HG03060 (cell line): ENCODE data around the gene MATN4.

Source experiments
- ATAC-seq: cut with Tn5 transposase; IDR thresholded peaks from one replicate; pipeline ENCODE4 v1.9.1; 2021; ENCODE audit warnings: low read depth, moderate number of reproducible peaks; ENCODE audit not compliant: unreplicated experiment

MATN4 gene

DNA sequence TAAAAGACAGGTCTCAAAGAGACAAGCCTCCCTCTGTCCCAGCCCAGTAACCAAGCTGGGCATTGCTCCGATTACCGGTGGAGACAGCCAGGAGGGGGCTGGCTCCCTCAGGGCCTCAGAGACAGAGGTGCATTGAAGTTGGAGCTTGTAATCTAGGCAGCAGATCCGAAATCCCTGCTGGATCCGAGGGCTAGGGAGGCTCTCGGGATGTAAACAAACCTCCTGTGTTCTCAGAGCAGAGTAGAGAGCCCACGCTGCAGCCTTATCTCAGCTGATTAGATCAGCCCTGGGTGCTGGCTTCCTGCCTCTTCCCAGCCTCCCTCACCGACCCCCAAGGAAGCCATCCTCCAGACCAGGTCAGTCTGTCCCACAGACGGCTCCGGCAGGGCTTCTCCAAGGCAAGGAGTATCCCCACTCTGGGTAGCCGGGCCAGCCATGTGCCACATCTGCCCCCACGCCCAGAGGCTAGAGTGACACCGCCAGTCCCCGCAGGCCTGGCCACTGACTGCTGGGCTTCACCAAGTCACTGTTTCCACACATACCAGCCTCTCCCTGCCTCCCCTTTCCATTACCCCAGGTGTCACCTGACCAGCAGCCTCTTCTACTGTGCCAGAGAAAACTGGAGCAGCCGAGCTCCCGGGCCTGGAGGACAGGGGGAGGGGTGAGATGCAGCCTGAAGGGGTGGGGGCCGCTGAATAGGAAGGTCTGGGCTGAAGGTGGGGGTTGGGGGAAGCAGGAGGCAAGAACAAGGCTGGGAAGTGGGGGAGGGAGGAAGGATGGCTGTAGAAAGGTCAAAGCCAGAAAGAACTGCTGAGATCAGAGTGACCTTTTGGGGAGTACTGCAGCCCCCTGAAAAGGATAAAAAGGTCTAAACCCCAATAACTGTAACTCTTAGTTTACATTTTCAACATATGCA, 34.1 kb upstream of the MATN4 start:
- ATAC-seq: no peak

DNA sequence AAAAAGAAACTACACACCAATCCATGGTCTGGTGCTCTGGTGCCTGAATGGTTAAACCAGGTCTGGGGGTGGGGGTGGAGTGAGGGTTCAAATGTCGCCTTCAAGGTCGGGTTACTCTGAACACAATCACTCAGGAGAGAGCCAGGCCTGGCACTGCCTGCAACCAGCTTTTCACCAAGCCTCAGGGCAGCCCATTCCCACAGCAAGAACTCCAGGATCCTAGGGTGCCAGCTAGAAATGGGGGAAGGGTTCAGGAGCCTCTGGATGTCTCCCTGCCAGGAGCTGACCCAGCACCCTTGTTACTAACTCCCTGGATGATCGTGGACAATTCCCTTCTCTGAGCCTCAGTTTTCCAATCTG, 33.5 kb upstream of the MATN4 start:
- no peak for ATAC-seq

DNA sequence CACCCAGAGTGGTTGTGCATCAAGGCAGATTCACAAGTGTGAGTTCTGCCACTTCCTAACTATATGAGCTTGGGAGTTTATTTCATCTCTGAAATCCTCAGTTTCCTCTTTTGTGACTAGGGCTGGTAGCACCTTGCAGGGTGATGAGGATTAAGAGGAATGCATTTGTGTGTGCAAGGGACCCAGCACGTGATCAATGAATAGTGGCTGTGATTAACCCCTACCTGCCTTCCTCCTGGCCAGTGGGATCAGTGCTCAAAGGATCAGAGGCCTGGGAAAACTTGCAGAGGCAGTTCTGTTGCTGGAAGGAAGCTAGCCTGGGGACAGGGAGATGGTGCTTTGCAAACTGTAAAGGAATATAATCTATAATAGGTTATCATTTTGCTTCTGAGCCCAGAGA, 32.9 kb upstream of the MATN4 start:
- ATAC-seq: no peak

DNA sequence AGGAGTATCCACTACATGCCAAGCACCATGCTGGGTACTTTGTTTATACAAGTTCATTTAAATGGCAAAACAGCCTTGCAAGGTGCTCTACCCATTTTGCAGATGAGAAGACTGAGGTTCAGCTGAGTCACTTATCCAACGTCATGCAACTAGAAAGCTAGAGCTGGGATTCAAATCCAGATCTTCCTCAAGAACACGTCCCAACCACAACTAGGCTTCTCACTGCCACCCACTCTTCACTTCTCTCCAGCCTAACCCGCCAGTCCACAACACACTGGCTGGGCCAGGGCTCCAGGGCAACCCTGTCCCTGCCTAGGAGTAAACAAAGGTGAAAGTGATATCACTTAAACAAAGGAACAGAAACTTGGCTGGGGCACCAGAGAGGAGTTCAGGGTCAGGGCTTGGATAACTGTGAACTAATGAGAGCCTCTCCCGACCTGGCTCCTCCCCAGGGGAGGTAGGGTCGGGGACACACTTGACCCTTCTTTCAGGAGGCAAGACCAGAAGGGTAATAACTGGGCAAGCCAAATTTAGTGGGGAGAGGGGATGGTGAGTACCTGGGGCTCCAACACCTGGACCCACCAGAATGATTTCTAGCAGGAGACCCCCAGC, 32.2 kb upstream of the MATN4 start:
- ATAC-seq: no peak

DNA sequence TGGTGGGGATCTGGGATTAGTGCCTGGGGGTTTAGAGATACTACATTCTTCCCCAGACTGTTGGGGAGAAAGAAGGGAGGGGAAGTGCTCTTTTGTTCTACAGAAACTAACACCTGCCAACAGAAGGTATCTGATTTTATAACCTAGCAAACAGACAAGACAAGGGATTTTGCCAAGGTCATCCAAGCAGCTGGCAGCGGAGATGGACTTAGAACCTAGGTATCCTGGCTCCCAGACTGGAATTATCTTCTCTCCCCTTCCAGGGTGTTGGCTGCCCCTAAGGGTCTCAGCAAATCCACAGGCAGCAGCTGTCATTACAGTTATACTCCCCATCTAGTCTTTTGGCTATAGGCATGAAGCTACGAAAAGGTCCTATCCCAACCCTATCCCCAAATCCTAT, 31.7 kb upstream of the MATN4 start:
- no peak for ATAC-seq

DNA sequence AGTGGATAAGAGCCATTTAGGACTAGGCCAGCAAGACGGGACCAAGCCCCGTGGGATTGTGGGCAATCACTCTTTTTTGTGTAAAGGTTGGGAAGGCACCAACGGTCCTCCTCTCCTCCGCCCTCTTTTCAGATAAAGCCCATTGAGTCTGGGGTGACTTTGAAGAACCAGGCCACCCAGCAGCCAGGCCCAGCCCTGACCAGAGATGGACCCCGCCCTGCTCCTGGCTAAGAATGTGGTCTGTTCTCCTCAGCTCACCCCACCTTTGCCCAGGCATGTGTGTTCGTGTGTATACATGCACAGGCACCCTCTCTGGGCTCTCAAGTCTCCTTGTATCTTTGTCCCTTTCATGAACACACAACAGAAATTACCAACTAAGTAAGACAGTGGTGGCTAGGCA, 31.0 kb upstream of the MATN4 start:
- ATAC-seq: no peak

DNA sequence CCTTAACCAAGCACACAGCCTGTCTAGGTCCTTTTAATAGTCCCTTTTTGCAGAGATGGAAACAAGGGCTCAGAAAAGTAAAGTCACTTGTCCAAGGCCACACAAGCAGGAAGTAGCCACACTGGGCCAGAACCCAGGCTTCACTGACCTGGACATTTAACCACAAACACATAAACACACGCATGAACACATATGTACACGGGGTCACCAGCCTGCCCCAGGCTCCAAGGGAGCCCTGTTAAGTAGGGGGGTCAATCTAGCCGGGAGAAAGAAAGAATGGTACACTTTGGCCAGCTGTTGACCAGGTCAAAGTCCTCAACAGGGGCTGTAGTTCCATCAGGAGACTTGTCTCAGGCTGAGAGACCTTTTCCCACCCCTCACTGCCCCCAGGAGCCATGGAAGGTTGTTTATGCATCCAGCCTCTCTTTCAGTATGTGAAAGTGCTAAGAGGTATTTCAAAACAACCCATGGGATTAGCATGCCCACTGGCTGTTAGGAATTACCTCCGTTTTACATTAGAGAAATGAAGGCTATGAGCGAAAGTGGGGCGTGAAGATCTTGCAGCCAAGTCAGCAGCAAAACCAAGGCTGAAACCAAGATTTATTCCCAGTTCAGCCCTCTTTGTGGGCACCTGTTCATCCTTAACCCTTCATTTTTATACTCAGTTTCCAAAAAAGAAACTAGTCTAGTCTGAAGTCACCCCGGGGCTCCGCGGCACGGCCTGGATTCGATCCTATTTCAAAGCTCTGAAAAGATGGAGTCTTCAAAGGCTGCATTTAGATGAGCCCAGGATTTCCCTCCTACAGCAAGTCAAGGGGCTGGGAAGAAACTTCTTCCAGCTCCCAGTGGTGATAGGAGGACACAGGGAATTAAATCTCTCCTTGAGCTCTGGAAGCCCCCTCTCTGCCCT, 30.3 kb upstream of the MATN4 start:
- no peak for ATAC-seq

DNA sequence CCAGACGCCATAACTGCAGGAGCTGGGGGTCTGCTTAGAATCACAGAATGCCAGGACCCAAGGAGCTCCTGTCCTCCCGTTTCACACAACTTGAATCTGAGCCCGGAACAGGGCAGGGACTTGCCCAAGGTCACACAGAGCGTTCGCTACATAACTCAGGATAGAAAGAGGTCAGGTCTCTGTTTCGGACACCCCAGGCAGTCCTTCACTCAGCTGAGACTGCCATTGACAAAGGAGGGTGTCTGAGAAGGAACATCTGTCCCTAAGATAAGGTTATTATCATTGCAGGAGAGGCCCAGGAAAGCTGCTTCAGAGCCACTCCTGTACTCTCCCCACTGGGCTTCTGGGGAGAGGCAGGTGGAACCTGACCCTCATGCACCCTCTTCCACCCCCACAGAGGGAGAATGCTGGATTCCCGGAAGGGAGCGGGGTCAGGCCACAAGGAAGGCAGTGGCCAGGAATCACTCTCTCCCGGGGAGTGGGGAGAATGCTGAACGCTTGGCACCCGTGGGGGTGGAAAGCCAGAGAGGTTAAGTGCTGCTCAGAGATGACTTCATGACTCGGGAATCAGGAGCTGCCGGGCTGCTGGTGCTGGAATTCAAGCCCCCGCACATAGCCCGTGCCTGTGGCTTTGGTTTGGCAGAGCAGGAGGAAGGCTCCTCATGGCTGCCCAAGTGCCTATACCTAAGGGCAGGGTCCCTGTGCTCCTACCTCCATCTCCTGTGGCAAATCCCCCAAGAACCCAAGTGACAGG, 29.4 kb upstream of the MATN4 start:
- ATAC-seq: no peak

DNA sequence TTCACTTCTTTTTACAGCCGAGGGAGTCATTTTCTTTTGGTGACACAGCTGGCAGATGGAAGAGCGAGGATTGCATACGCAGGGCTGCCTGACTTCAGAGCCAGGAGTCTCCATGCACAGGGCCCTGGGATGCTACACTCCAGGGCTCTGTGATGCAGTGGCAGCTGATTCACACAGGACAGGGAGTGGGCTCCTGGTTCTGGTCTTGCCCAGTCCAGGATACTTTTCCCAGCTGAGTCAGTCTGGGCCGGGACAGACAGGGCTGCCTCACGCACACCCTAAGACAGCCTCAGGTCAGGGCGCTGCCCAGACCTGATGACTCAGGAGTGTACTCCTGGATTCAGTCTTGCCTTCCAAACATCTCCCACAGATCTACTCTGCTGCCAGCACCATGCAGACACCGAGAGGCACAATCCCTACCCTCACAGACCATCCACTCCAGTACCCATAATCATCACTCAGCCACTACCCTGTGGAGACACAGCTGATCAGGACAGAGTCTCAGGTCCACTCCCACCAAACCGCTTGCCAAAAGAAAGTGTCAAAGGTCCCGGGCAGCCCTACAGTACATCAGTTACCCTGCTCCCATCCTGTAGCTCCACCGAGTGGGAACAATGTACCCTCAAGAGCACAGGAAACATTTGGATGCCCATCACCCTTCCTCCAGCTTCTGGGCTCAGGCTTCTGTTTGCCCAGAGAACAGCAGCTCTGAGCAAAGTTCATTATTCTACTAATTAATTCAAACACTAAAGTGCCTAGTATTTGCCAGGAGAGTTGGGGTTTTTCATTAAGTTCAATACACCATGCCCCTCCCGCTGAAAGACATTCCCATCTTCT, 28.6 kb upstream of the MATN4 start:
- ATAC-seq: no peak

DNA sequence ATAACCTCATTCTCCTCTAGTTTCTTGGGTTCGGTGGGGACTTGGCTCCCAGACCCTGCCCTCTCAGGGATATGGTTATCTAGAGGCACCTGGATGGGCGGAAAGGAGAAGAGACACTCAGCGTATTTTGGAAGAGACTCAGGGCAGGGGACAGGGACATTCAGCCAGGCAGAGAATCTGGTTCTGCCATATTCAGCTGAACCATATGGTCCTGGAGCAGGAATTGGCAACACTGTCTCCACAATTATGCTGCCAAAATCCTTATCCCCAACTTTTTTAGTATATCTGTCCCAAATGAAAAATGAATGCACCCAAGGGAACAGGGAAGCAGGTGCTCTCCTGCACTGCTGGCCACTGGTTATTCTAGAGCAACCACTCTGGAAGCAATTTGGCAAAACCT, 22.4 kb upstream of the MATN4 start:
- no peak for ATAC-seq

DNA sequence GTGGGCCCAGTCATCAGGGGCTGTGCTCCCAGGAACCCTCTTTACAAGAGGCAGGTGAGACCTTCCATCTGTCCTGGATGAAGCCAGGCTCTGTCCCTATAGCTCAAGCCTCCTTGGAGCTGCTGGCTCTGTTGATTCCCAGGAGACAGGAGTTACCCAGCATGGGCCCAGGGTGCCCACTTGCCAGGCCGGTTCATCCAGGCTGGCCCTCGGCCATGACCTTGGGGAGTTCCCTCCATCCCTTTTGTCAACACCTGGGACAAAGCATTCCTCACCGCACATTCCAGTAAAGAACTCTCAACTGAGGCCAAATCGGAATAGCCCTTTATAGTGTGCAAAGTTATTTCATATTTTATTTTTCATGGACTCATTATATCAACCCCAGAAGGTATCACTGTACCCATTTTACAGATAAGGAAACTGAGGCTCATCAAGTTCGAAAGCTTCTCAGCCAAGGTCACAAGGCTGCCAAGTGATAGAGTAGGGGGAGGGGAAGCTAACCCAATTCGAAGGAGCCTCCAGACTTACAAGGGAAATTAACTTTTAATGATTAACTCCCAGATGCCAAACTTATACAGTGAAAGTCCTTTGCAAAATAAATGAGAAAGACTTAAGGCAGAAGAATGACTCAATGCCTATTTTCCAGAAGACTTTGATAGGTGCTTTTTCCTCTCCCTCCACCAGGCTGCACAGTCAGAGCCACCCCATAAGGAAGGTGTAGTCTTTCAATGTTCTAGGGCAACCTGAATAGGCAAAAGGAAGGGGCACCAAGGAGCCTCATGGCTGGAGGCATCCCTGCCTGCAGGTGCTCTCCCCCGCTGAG, 21.6 kb upstream of the MATN4 start:
- ATAC-seq: no peak

DNA sequence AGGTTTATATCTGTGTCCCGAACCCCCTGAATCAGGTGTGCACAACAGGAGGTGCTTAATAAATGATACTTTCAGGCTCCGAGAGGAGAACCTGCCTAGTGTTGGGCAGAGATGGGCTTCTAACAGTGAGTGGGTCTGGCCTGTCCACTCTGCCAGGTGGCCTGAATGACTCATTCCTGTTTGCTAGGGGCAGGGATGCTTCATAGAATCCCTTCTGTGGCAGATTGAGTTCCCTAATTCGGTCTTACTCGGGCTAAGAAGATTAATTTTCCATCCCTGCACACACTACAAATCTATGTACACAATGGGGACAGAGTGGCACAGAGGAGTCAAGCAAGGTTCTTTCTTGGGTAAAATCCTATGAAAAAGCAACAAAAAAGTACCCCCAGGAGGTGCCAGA, 20.4 kb upstream of the MATN4 start:
- no peak for ATAC-seq

DNA sequence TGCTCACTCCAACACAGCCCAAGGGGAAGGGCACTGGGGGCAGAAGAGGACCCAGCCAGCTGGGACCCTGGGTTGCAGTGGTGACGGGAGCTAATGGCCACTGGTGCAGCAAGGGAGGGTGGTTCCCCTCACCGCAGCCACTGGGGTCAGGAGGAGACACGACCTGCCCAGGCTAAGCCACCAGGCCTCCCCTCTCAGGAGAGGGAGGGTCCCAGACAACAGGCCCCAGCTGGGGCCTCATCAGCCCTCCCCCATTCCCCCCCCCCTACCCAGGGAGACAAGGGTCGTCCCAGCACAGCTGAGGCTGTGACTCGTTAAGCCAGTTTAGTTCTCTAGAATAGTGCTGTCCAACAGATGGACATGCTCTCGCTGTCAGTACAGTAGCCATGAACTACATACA, 17.3 kb upstream of the MATN4 start:
- ATAC-seq: no peak

DNA sequence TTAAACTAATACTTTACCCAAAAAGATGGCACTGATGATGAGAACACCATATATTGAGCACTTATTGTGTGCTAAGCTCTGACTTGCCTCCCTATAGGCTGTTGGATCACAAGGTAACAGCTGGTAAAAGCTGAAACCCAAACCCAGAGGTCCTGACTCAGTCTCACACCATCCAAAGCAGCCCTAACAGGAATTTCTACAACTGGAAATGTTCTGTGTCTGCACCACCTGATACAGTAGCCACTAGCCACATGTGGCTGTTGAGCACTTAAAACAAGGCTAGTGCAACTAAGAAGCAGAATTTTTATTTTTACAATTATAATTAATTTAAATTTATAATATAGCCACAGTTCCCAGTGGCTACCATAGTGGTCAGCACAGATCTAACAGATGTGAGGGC, 15.6 kb upstream of the MATN4 start:
- no peak for ATAC-seq

DNA sequence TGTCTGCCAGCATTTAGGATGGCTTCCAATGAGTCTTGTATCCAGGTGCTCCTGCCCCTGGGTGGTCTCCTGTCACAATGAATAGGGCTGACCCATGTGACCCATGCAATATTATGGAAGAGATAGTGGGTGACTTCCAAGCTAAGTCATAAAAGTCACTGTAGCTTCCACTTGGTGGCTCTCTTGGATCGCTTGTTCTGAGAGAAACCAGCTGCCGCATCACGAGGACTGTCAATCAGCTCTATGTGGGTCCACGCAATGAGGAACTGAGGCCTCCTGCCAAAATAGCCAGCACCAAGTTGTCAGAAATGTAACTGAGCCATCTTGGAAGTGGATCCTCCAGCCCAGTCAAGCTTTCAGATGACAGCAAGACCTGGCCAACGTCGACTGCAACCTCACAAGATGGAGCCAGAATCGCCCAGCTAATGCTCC, 14.9 kb upstream of the MATN4 start:
- ATAC-seq: no peak

DNA sequence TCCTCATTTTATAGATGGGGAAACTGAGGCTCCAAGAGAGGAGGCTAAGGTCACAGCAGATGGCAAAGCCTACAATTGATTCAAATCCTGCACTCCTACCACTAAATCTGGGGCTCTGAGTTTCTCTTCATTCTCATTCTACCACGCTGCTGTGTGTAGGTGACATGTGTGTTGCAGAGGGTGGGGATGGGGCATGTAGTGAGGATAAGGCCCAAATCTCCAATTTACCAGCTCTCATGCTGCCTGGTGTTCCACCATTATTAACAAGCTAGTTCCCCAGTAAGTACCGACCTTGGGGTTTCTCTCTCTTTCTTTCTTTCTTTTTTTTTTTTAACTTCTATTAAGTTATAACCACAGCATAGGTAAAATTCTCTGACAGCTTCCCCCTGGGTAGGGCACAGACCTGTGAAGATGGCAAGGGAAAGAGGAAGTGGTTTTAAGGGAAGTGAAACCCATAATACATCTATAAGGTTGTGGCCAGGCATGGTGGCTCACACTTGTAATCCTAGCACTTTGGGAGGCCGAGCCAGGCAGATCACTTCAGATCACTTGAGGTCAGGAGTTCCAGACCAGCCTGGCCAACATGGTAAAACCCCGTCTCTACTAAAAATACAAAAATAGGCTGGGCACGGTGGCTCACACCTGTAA, 13.0 kb upstream of the MATN4 start:
- no peak for ATAC-seq

DNA sequence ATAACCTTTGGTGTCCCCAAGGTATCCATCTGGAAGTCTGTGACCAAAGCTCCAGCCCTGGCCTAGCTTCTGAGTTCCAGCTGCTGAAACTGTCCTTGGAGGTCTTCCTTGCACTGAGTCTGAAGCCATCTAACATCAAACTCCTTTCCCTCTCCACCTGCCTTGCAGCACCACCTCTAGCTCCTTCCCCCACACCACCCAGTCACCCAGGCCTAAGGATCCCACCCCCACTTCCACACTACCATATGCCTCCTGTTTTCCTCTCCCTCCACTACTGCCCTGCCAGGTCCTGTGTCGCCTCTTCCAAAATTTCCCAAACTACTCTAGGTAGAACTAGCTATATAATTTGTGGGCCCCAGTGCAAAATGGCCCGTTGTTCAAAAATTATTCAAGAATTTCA, 10.8 kb upstream of the MATN4 start:
- ATAC-seq: no peak

DNA sequence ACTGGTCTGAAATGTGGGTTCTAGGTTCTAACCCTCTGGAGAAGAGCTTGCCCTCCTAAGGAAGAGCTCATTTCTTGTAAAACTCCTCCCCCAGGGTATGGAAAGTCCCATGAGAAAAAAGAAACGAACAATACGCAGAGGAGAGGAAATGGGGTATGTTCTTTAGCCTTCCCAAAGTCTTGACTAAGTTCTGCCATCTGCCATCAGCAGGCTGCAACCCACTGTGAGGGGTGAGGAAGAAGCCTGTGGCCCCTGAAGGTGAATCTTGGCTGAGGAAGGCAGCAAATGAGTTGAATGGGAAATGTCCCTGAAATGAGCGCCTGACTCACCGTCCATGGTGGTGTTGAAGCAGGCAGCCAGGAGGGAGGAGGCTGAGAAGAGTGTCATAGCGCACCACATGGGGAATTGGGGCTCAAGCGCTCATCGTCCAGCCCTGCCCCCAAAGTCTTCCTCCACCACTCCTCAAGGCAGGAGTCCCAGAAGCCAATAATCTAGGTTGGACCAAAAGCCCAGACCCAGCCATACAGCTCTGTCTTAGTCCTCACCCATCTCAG, 10.4 kb upstream of the MATN4 start:
- no peak for ATAC-seq
